HepG2 (cell line): ENCODE data around the gene VEGFA. TPM values are rescaled to one million over a fixed set of nuclear protein-coding genes. Genes with fewer than 3 reads are reported as not detected.

ENCODE experiments used
- ARNTL ChIP-seq: sonication (generic); formaldehyde crosslinking; IDR thresholded peaks from 2 replicates; pipeline ENCODE4 v1.4.0; 2020; ENCODE audit warnings: mild to moderate bottlenecking, missing genetic modification reagents
- BRD4 ChIP-seq: sonication (generic); formaldehyde crosslinking; IDR thresholded peaks from 2 replicates; pipeline ENCODE4 v1.4.0; 2020; ENCODE audit warnings: missing genetic modification reagents
- CTCF ChIP-seq: sonication (generic); formaldehyde crosslinking; IDR thresholded peaks from 2 replicates; pipeline ENCODE4 v1.5.0; 2020; ENCODE audit warnings: mild to moderate bottlenecking, missing genetic modification reagents, moderate library complexity
- FOXK1 ChIP-seq: sonication (generic); formaldehyde crosslinking; IDR thresholded peaks from 2 replicates; pipeline ENCODE4 v1.4.0; 2020; ENCODE audit warnings: low read depth, missing genetic modification reagents, borderline replicate concordance
- FOXO4 ChIP-seq: sonication (generic); formaldehyde crosslinking; conservative IDR thresholded peaks from 2 replicates; pipeline ENCODE4 v1.8.1; 2023; ENCODE audit warnings: missing genetic modification reagents
- GABPB1 ChIP-seq: IDR thresholded peaks from 2 replicates; pipeline ENCODE4 v1.6.1; 2016; ENCODE audit warnings: mild to moderate bottlenecking, missing genetic modification reagents, moderate library complexity, missing compliant biosample characterization
- IKZF1 ChIP-seq: fragments of 450-650 bp; IDR thresholded peaks from 2 replicates; pipeline ENCODE4 v1.7.1; 2016
- JUN ChIP-seq: sonication (generic); formaldehyde crosslinking; IDR thresholded peaks from 2 replicates; pipeline ENCODE4 v1.4.0; 2020; ENCODE audit warnings: mild to moderate bottlenecking, missing genetic modification reagents
- KDM2A ChIP-seq: sonication (generic); formaldehyde crosslinking; IDR thresholded peaks from 2 replicates; pipeline ENCODE4 v1.4.0; 2020; ENCODE audit warnings: low read depth, missing genetic modification reagents, borderline replicate concordance
- KLF13 ChIP-seq: sonication (generic); formaldehyde crosslinking; IDR thresholded peaks from 2 replicates; pipeline ENCODE4 v1.4.0; 2020; ENCODE audit warnings: mild to moderate bottlenecking, missing genetic modification reagents
- RBM22 ChIP-seq: fragments of 200-400 bp; formaldehyde crosslinking; optimal IDR thresholded peaks from 2 replicates; pipeline ENCODE3; 2017; ENCODE audit warnings: mild to moderate bottlenecking, low read length, moderate library complexity
- TOE1 ChIP-seq: sonication (generic); formaldehyde crosslinking; IDR thresholded peaks from 2 replicates; pipeline ENCODE4 v1.4.0; 2020; ENCODE audit warnings: mild to moderate bottlenecking, missing genetic modification reagents
- YEATS2 ChIP-seq: sonication (generic); formaldehyde crosslinking; IDR thresholded peaks from 2 replicates; pipeline ENCODE4 v1.4.0; 2020; ENCODE audit warnings: missing genetic modification reagents, borderline replicate concordance
- ZBTB44 ChIP-seq: sonication (generic); formaldehyde crosslinking; IDR thresholded peaks from 2 replicates; pipeline ENCODE4 v1.4.0; 2020; ENCODE audit warnings: missing genetic modification reagents
- ZFP36L1 ChIP-seq: sonication (generic); formaldehyde crosslinking; IDR thresholded peaks from 2 replicates; pipeline ENCODE4 v1.8.0; 2022; ENCODE audit warnings: mild to moderate bottlenecking, missing genetic modification reagents, moderate library complexity
- ZMYM3 ChIP-seq: sonication (generic); formaldehyde crosslinking; IDR thresholded peaks from 2 replicates; pipeline ENCODE4 v1.5.1; 2020; ENCODE audit warnings: mild to moderate bottlenecking, missing genetic modification reagents
- ZNF570 ChIP-seq: sonication (generic); formaldehyde crosslinking; IDR thresholded peaks from 2 replicates; pipeline ENCODE4 v1.4.0; 2020; ENCODE audit warnings: mild to moderate bottlenecking, missing genetic modification reagents, borderline replicate concordance
- polyA plus RNA-seq, 8 experiments: library from polyadenylated mRNA; depleted of rRNA in 3 of 8; stranded (reverse) in 7 of 8; unstranded in 1 of 8; fragments of >200 nt; fragmentation: Illumina TruSeq in 4 of 8; extraction: Trizol in 4 of 8; gene quantifications; 2 replicates each; pipeline versions ENCODE4 v1.2.1 to v1.2.3, GENCODE V29; 2011 to 2016; ENCODE audit warnings: low read depth in 4 of 8, missing spikeins in 1 of 8, mixed read lengths in 1 of 8; ENCODE audit not compliant: insufficient read depth in 1 of 8
- total RNA-seq, 5 experiments: library from RNA; depleted of rRNA; stranded (reverse); fragments of >200 nt; fragmentation: Illumina TruSeq; extraction: Trizol; gene quantifications; 2 replicates each; pipeline ENCODE4 v1.2.3, GENCODE V29; 2016; ENCODE audit warnings: low read depth in 1 of 5

VEGFA gene
- total and polyA plus RNA-seq, 2 of the 13 experiments (the other 11 are each of a cell fraction or from before 2014, with no cell fraction given), result 68.1 to 629 TPM

- TF ChIP-seq FOXK1 (CRISPR knock-in tag) (peak; percentile 50; the same call in 1 of the 2 replicates), GABPB1 (CRISPR knock-in tag) (no peak), TOE1 (CRISPR knock-in tag) (no peak), IKZF1 (no peak), YEATS2 (no peak; the same call in 1 of the 2 replicates), FOXO4 (CRISPR knock-in tag) (0 out of 2 replicates have a peak, but pooled peaks have one; percentile 68), ZBTB44 (no peak), ARNTL (CRISPR knock-in tag) (peak; percentile 26; the same call in 1 of the 2 replicates), BRD4 (CRISPR knock-in tag) (0 out of 2 replicates have a peak, but pooled peaks have one; percentile 25), RBM22 (no peak), ZFP36L1 (CRISPR knock-in tag) (no peak), ZMYM3 (CRISPR knock-in tag) (0 out of 2 replicates have a peak, but pooled peaks have one; percentile 45), JUN (CRISPR knock-in tag) (no peak), CTCF (CRISPR knock-in tag) (peak; percentile 98), KLF13 (CRISPR knock-in tag) (0 out of 2 replicates have a peak, but pooled peaks have one; percentile 21), ZNF570 (CRISPR knock-in tag) (no peak), KDM2A (CRISPR knock-in tag) (peak; percentile 57; the same call in 1 of the 2 replicates)
Observed at GRCh38 chr6:43723737-43724295, 46.2 kb upstream of the VEGFA start (continued).
